Kidney (tissue), 14 donors: ENCODE data around the gene MDH2. TPM values are rescaled to one million over a fixed set of nuclear protein-coding genes. Genes with fewer than 3 reads are reported as not detected.

Source experiments
- DNase-seq, 5 donors: peaks; one replicate each; pipeline ENCODE4 v3.0.0-alpha.2; 2013 to 2020
- FAIRE-seq: peaks from 2 replicates; lab custom pipeline; 2012; peaks lifted over from hg19 to GRCh38; lab: Jason Lieb, UNC
- H3K27ac ChIP-seq, 2 donors: one replicate each; pipeline ENCODE4 v1.7.0; 2013; ENCODE audit warnings: low read depth in 2 of 2, low read length in 2 of 2, inconsistent platforms in 1 of 2
- H3K27me3 ChIP-seq: one replicate; pipeline ENCODE4 v1.7.1; 2013; ENCODE audit warnings: low read length, inconsistent platforms; ENCODE audit not compliant: control insufficient read depth, insufficient read depth
- H3K36me3 ChIP-seq, 3 donors: one replicate each; pipeline versions ENCODE4 v1.7.0 to v1.7.1; 2013; ENCODE audit warnings: low read length in 3 of 3, control low read depth in 1 of 3, inconsistent platforms in 1 of 3; ENCODE audit not compliant: insufficient read depth in 3 of 3, control insufficient read depth in 2 of 3
- H3K4me1 ChIP-seq, 3 donors: one replicate each; pipeline versions ENCODE4 v1.7.0 to v1.7.1; 2013; ENCODE audit warnings: low read length in 3 of 3, inconsistent platforms in 1 of 3, low read depth in 1 of 3; ENCODE audit not compliant: control insufficient read depth in 2 of 3, insufficient read depth in 2 of 3
- H3K4me3 ChIP-seq, 3 donors: one replicate each; pipeline versions ENCODE4 v1.7.0 to v1.8.1; 2013; ENCODE audit warnings: low read length in 3 of 3, control low read depth in 1 of 3, inconsistent platforms in 1 of 3
- H3K9ac ChIP-seq, 3 donors: one replicate each; pipeline versions ENCODE4 v1.7.0 to v1.7.1; 2013; ENCODE audit warnings: low read length in 3 of 3, control low read depth in 1 of 3, inconsistent platforms in 1 of 3
- H3K9me3 ChIP-seq, 3 donors: one replicate each; pipeline versions ENCODE4 v1.7.0 to v1.7.1; 2013; ENCODE audit warnings: low read length in 3 of 3, control low read depth in 1 of 3, inconsistent platforms in 1 of 3; ENCODE audit not compliant: control insufficient read depth in 2 of 3, insufficient read depth in 1 of 3
- CTCF ChIP-seq: IDR thresholded peaks from 3 replicates; pipeline ENCODE4 v1.5.1; 2012; ENCODE audit warnings: mild to moderate bottlenecking, moderate library complexity, borderline replicate concordance; ENCODE audit not compliant: insufficient read depth; ENCODE audit errors: extremely low read depth
- intact Hi-C: fragments of 100-400 bp; cut with DNase I; formaldehyde crosslinking; loops from one replicate; pipeline ENCODE4 v1.11.1; 2022
- polyA plus RNA-seq: library from polyadenylated mRNA; stranded (reverse); fragments of 350-450 nt; fragmentation: Illumina TruSeq; extraction: RNeasy Lipid Tissue Mini Kit (QIAGEN cat#74804); gene quantifications from one replicate; pipeline ENCODE4 v1.2.3, GENCODE V29; 2014; ENCODE audit warnings: low read depth, low replicate concordance; ENCODE audit not compliant: insufficient read depth
- total RNA-seq: library from RNA; stranded (reverse); fragmentation: NEBNext Ultra II Directional; extraction: Animal tissue kit (Norgen Biotek cat#: 25700); gene quantifications from one replicate; pipeline ENCODE4 v1.2.1, GENCODE V29; 2021
- donor health status: control.
- donor health status: control.
- donor health status: control.
- donor health status: control.
- donor health status: control.
- donor health status: DM: yes; HTN: yes; CAD: no.
- donor health status: Normal renal cell carcinoma (clear cell type).

Gene MDH2
- total and polyA plus RNA-seq, 2 donors from 2014 or later = 130 to 233 TPM

- H3K27ac ChIP-seq = no peak overlapping the region
Measured at GRCh38 chr7:76008156-76008687, 39.7 kb upstream of the MDH2 start.

GRCh38 chr7:76009672-76010600 lies 38.0 kb upstream of the MDH2 start:
- no peaks in the 10 kb centered on the region for H3K4me1 ChIP-seq
- peaks cover 0 to 4% (median 0%) of the 10 kb centered on the region in 3 donors for H3K36me3 ChIP-seq
- H3K9ac ChIP-seq = no peak overlapping the region
- no peaks in the 10 kb centered on the region for H3K9me3 ChIP-seq
- DNase-seq (peak in 1 of 5 donors; percentile 36), FAIRE-seq (no peak)
- no peaks in the 10 kb centered on the region for H3K27me3 ChIP-seq
- TF ChIP-seq CTCF = no peak
- H3K27ac ChIP-seq = no peak overlapping the region
- H3K4me3 ChIP-seq = no peak overlapping the region
- intact Hi-C loops = loop anchor here (10.0 kb wide), 1 partner anchor 145 kb away; no protein-coding TSS in a partner anchor

More at GRCh38 chr7:76008156-76008687, 39.7 kb upstream of the MDH2 start:
- Histone ChIP-seq H3K4me3 (no peak overlapping the region), H3K36me3 (peaks cover 0 to 10% (median 3%) of the 10 kb centered on the region in 3 donors), H3K9me3 (no peaks in the 10 kb centered on the region), H3K4me1 (no peaks in the 10 kb centered on the region), H3K9ac (no peak overlapping the region), H3K27me3 (no peaks in the 10 kb centered on the region)
- peak in 1 of 5 donors; percentile 32 for DNase-seq
- FAIRE-seq = no peak
- intact Hi-C loops = no loop called here
- TF ChIP-seq CTCF = no peak

GRCh38 chr7:76011442-76011861 lies 36.5 kb upstream of the MDH2 start:
- no peaks in the 10 kb centered on the region for H3K9me3 ChIP-seq
- H3K4me3 ChIP-seq = no peak overlapping the region
- peak overlapping the region; percentile 20 to 47 for H3K27ac ChIP-seq
- no peaks in the 10 kb centered on the region for H3K4me1 ChIP-seq
- FAIRE-seq = no peak
- peaks cover 0 to 4% (median 0%) of the 10 kb centered on the region in 3 donors for H3K36me3 ChIP-seq
- DNase-seq = peak in 1 of 5 donors; percentile 44
- H3K27me3 ChIP-seq = no peaks in the 10 kb centered on the region
- no peak for TF ChIP-seq CTCF
- H3K9ac ChIP-seq = no peak overlapping the region
- intact Hi-C loops = loop anchor here (10.0 kb wide), 1 partner anchor 147 kb away; no protein-coding TSS in a partner anchor
